Peyer's patch (tissue), 4 donors: ENCODE data around the gene NRDE2. TPM values are rescaled to one million over a fixed set of nuclear protein-coding genes. Genes with fewer than 3 reads are reported as not detected.
A peak's percentile ranks its signal among the peaks of the same experiment; 100 is the strongest.
"Not testable (repeated sequence)": the region's sequence is repeated elsewhere in the genome, so short reads cannot be mapped to it uniquely, and the experiment has no call there.

Experiments used
- DNase-seq, 3 donors: peaks; one replicate each; pipeline ENCODE4 v3.0.0-alpha.2; 2017 to 2019
- H3K27ac ChIP-seq, 4 donors: fragments of 200-600 bp; sonication (generic); one replicate each; pipeline ENCODE4 v1.5.1; 2016 to 2019
- H3K27me3 ChIP-seq, 2 donors: fragments of 200-600 bp; sonication (generic); one replicate each; pipeline ENCODE4 v1.5.1; 2019
- H3K36me3 ChIP-seq, 3 donors: fragments of 200-600 bp; sonication (generic); one replicate each; pipeline ENCODE4 v1.5.1; 2016 to 2019
- H3K4me1 ChIP-seq, 4 donors: fragments of 200-600 bp; sonication (generic); one replicate each; pipeline ENCODE4 v1.5.1; 2016 to 2019
- H3K4me3 ChIP-seq, 4 donors: fragments of 200-600 bp; sonication (generic); 1 replicate in 3 of 4; 2 replicates in 1 of 4; pipeline ENCODE4 v1.5.1; 2016 to 2019; ENCODE audit warnings: mild to moderate bottlenecking in 1 of 4
- H3K9me3 ChIP-seq, 4 donors: fragments of 200-600 bp; sonication (generic); one replicate each; pipeline ENCODE4 v1.5.1; 2016 to 2019; ENCODE audit warnings: mild to moderate bottlenecking in 1 of 4
- POLR2A ChIP-seq, 2 donors: fragments of 450-650 bp; IDR thresholded peaks; one replicate each; pipeline ENCODE4 v1.5.1; 2017; ENCODE audit warnings: antibody characterized with exemption in 2 of 2, mild to moderate bottlenecking in 2 of 2, moderate library complexity in 2 of 2
- total RNA-seq, 4 donors: library from RNA; depleted of rRNA; stranded (reverse); fragments of >200 nt; gene quantifications; one replicate each; pipeline ENCODE4 v1.1.0, GENCODE V29; 2016
- TF ChIP-seq, protein P1 (sequence below), 6 experiments: fragments of 450-650 bp in 4 of 6; fragments of 200-600 bp in 2 of 6; sonication (generic) in 1 of 6; IDR thresholded peaks; one replicate each; pipeline ENCODE4 v1.5.1; 2017 to 2019; ENCODE audit warnings: antibody characterized with exemption in 6 of 6, mild to moderate bottlenecking in 3 of 6, moderate library complexity in 1 of 6

The NRDE2 gene
- total RNA-seq, 4 donors from 2014 or later, result 28.2 to 47.0 (median 41.5) TPM

DNA sequence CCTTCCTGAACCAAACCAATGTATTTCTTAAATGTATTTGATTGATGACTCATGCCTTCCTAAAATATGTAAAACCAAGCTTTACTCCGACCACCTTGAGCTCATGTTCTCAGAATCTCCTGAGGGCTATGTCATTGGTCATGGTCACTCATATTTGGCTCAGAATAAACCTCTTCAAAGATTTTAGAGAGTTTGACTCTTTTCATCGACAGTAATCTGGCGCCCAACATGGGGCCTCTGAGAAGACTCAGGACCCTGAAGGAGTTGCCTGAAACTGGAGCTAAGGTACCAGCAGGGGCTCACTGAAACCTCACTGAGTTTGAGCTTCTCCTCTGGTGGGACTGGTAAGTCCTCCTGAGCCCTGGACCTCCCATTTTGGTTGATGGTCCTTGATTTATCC is 92.6 kb downstream of the NRDE2 start:
- peaks cover 0 to 36% (median 12%) of the 10 kb centered on the region in 4 donors for H3K9me3 ChIP-seq
- no peak overlapping the region for H3K4me3 ChIP-seq
- H3K4me1 ChIP-seq, result peaks cover 0 to 3% (median 0%) of the 10 kb centered on the region in 4 donors
- no peaks in the 10 kb centered on the region for H3K27me3 ChIP-seq
- no peak for DNase-seq
- no peaks in the 10 kb centered on the region for H3K36me3 ChIP-seq
- no peak for TF ChIP-seq POLR2A (IDR thresholded peaks at IDR 0.05)
- TF ChIP-seq, protein P1, sequence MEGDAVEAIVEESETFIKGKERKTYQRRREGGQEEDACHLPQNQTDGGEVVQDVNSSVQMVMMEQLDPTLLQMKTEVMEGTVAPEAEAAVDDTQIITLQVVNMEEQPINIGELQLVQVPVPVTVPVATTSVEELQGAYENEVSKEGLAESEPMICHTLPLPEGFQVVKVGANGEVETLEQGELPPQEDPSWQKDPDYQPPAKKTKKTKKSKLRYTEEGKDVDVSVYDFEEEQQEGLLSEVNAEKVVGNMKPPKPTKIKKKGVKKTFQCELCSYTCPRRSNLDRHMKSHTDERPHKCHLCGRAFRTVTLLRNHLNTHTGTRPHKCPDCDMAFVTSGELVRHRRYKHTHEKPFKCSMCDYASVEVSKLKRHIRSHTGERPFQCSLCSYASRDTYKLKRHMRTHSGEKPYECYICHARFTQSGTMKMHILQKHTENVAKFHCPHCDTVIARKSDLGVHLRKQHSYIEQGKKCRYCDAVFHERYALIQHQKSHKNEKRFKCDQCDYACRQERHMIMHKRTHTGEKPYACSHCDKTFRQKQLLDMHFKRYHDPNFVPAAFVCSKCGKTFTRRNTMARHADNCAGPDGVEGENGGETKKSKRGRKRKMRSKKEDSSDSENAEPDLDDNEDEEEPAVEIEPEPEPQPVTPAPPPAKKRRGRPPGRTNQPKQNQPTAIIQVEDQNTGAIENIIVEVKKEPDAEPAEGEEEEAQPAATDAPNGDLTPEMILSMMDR (IDR thresholded peaks at IDR 0.05), result no peak
- no peak overlapping the region for H3K27ac ChIP-seq

DNA sequence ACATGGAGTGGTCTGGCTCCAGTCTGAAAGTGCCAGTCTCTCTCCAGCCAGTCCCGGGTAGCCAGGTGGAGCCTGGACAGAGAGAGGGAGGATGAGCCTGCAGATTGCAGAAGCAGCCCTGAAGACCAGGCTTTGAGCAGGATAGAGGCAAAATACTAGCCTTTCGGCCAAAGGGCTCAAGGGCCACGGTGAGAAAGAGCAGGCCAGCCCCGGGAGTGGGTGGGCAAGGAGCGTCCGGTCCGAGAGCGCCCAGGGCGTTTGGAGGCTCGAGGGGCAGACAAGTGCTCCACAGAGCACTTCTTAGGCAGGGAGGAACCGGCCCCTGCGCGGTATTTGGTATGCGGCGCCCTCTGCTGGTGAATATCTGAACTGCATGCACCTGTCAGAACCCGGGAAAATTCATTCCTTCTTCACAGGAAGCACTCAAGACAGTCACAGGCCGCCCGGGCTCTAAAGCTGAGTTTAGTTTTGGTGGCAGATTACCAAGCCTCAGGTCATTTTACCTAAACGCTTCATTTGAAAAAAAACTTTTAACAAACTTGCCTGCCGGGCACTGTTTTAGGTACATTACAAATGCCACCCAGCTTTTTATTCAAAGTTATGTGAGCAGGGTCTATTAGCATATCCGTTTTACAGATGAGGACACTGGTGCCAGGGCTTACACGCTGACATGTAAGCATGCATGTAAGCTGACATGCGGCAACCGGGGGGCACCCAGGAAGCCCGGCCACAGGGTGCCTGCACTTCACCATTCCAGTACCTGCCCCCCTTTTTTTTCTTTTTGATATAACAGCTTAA is 96.4 kb downstream of the NRDE2 start:
- H3K4me1 ChIP-seq, result peaks cover 0 to 3% (median 0%) of the 10 kb centered on the region in 4 donors
- peaks cover 0 to 25% (median 12%) of the 10 kb centered on the region in 4 donors for H3K9me3 ChIP-seq
- H3K27me3 ChIP-seq, result no peaks in the 10 kb centered on the region
- H3K27ac ChIP-seq, result no peak overlapping the region
- peak; percentile 21 to 81 (median 78) for DNase-seq
- TF ChIP-seq POLR2A (IDR thresholded peaks at IDR 0.05), result no peak
- TF ChIP-seq, protein P1 (IDR thresholded peaks at IDR 0.05), result peak; percentile 54 to 84 (median 76)
- H3K4me3 ChIP-seq, result no peak overlapping the region
- no peaks in the 10 kb centered on the region for H3K36me3 ChIP-seq

DNA sequence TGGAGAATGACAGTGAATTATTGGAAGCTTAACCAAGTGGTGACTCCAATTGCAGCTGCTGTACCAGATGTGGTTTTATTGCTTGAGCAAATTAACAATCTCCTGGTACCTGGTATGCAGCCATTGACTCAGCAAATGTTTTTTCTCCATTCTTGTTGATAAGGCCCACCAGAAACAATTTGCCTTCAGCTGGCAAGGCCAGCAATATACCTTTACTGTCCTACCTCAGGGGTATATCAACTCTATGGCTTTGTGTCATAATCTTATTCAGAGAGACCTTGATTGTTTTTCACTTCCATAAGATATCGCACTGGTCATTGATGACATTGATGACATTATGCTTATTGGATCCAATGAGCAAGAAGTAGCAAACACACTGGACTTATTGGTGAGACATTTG is 101.8 kb downstream of the NRDE2 start:
- H3K4me1 ChIP-seq, H3K4me3 ChIP-seq, H3K9me3 ChIP-seq, H3K27me3 ChIP-seq, DNase-seq, H3K36me3 ChIP-seq, H3K27ac ChIP-seq: not testable (repeated sequence)

DNA sequence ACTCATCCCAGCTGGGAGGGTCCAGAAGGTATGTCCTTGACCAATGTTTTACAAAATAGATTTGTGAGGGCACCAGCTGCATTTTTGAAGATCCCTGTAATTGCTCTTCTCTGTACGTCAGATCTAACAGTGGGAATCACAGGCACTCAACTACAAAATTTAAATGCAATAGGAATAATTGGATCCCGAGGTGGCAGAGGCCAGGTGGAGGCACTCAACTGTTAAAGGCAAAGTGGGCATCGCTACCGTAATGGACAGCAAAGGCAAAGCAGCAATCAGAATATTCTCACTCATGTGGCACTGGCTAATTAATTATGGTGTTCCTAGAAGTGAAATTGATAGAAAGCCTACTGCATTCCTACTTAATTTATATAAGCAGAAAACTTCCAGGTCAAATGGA is 103.3 kb downstream of the NRDE2 start:
- no peak for DNase-seq
- TF ChIP-seq, protein P1 (IDR thresholded peaks at IDR 0.05), result no peak
- TF ChIP-seq POLR2A (IDR thresholded peaks at IDR 0.05), result no peak
- H3K4me3 ChIP-seq, result no peak overlapping the region

More for the DNA sequence above, 103.3 kb downstream of the NRDE2 start:
- Histone ChIP-seq H3K4me1 (no peaks in the 10 kb centered on the region), H3K27me3 (no peaks in the 10 kb centered on the region), H3K36me3 (no peaks in the 10 kb centered on the region), H3K27ac (no peak overlapping the region), H3K9me3 (no peaks in the 10 kb centered on the region)

Other genes with a start within 250 kb of the NRDE2 start
- 10 to 100 TPM; 24.4 to 51.9 (median 40.9) TPM for gene PSMC1, start 75.4 kb downstream of the NRDE2 start, total RNA-seq
- gene CALM1, start 65.1 kb upstream of the NRDE2 start, total RNA-seq, result 1,000 to 10,000 TPM in 2 of 4 donors, 100 to 1,000 TPM in 2; 407 to 1,329 (median 886) TPM